HFF-Myc (cell line): ENCODE measurements around the gene ALDH1L2.

Experiments
- DNase-seq: peaks from one replicate; pipeline ENCODE4 v3.0.0-alpha.2; 2011; ENCODE audit warnings: low read depth; ENCODE audit errors: extremely low read depth
- H3K4me3 ChIP-seq: replicated peaks from 2 replicates; pipeline ENCODE4 v1.5.1; 2011; ENCODE audit warnings: low read depth, mild to moderate bottlenecking, control low read depth, low read length
- TF ChIP-seq, protein P1 (sequence below): IDR thresholded peaks from 2 replicates; pipeline ENCODE4 v1.5.1; 2012; ENCODE audit warnings: mild to moderate bottlenecking, low read depth, low read length, control low read depth; ENCODE audit errors: missing control alignments

ALDH1L2 gene

DNA sequence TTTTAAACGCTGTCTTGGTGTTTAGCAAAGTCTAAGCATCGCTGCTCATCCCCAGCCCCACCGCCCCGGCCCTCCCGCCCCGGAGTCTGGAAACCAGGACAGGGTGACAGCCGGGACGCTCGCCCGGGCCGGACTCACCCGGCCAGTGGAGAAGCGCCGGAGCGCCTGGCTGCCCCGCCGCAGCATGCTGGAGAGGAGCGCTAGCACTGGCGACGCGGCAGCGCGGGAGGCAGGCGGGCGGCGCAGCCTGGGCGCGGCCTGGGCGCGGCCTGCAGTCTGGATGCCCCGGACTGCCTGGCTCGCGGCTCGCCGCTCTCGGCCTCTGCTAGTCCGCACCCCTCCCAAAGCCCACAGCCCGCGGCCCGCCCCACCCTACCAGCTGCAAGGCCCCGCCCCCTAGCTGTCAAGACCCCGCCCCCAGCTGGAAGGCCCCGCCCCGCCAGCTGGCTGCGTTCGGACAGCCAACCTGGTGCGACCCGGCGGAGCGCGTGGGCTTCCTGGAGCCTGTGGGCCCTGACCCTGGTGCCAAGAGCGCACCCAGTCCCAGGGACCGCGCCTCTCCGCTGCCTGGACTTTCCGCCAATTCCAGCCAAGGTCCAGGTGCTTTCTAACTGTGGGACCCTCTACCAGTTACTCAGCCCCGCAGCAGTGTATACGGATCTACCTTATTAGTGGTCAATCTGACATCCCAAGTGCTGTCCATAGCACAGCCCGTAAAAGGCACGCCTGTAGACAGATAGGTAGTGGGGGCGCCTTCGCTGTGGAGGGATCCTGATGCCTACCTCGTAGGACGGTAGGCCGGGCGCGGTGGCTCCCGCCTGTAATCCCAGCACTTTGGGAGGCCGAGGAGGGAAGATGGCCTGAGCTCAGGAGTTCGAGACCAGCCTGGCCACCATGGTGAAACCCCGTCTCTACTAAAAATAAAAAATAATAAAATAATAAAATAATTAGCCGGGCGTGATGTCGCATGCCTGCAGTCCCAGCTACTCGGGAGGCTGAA lies at the start of gene ALDH1L2:
Gene ALDH1L2, minus strand, starts transcription at position 208 of the 1,000 bp plus-strand sequence. Its CDS starts 22 bp downstream, at position 186.
- TF ChIP-seq, protein P1, sequence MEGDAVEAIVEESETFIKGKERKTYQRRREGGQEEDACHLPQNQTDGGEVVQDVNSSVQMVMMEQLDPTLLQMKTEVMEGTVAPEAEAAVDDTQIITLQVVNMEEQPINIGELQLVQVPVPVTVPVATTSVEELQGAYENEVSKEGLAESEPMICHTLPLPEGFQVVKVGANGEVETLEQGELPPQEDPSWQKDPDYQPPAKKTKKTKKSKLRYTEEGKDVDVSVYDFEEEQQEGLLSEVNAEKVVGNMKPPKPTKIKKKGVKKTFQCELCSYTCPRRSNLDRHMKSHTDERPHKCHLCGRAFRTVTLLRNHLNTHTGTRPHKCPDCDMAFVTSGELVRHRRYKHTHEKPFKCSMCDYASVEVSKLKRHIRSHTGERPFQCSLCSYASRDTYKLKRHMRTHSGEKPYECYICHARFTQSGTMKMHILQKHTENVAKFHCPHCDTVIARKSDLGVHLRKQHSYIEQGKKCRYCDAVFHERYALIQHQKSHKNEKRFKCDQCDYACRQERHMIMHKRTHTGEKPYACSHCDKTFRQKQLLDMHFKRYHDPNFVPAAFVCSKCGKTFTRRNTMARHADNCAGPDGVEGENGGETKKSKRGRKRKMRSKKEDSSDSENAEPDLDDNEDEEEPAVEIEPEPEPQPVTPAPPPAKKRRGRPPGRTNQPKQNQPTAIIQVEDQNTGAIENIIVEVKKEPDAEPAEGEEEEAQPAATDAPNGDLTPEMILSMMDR = no peak
- H3K4me3 ChIP-seq = peak within 1 kb of the TSS; percentile 86
- peak; percentile 38 for DNase-seq

DNA sequence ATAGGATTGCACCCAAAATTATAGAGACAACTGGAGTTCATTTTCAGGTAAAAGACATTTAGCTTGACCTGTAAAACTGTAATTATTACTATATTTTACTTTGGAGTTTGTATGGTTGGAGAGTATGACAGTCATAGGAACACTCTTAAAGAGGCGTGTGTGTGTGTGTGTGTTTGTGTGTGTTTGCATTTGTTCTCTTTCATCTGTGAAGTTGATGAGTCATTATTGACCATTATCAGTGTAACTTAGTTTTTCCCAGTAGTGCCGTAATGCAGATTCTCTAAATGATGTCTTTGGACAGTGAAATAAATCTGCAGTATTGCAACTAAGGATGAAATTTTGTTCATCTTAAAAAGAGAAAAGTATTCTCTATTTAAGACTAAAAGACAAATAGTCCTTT lies 36.3 kb upstream of the ALDH1L2 start:
- TF ChIP-seq, protein P1 = no peak
- no peak overlapping the region for H3K4me3 ChIP-seq
- no peak for DNase-seq

DNA sequence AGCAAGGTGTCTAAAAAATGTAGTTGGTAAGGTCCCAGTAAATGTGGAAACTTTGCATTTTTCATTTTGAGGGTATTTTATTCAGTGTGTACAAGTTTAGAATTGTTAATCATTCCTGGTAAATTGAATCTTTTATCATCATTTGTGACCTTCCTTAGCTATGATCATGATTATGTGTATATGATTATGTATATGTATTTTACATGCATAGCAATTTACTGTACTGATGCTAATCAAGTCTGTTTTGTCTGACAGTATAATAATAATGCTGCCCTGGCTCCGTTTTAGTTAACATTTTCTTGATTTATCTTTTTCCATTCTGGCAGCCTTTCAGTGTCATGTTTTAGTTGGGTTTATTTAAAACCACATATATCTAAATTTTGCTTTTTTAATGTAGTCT lies 32.7 kb upstream of the ALDH1L2 start:
- TF ChIP-seq, protein P1 = no peak
- DNase-seq = no peak
- no peak overlapping the region for H3K4me3 ChIP-seq

DNA sequence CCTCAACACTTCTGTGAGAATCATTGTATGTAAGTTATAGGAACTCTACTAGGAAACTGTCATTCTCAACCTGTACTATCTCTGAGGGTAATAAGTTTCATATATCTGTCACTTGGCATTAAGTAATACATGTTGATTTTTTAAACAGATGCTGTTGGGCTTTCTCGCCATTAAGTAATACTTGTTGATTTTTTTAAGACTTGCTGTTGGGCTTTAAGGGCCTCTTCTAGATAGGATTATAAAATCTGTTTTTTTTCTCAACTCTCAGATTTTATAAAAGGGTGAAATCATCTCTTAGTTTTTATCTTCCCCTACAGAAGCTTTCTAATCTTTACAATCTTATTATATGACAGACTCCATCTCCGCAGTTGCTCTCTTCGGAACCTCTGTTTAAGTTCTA lies 28.8 kb upstream of the ALDH1L2 start:
- TF ChIP-seq, protein P1 = no peak
- H3K4me3 ChIP-seq = no peak overlapping the region
- no peak for DNase-seq

DNA sequence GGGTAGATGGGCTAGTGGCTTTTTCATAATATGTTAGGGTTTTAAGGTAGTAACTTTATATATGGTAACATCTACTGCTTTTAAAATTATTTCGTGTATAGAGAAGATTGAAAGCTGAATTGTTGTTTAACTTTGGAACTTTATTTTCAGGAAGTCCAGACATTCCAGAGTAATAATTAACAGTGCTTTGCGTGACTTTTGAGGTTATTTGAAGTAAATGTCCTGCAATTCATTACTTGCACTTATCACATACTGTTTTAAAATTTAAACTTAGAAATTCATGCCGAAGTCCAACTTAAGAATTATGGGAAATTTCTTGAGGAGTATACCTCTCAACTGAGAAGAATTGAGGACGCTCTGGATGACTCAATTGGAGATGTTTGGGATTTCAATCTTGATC lies 26.6 kb upstream of the ALDH1L2 start:
- H3K4me3 ChIP-seq = no peak overlapping the region; the same call in 1 of the 2 replicates

DNA sequence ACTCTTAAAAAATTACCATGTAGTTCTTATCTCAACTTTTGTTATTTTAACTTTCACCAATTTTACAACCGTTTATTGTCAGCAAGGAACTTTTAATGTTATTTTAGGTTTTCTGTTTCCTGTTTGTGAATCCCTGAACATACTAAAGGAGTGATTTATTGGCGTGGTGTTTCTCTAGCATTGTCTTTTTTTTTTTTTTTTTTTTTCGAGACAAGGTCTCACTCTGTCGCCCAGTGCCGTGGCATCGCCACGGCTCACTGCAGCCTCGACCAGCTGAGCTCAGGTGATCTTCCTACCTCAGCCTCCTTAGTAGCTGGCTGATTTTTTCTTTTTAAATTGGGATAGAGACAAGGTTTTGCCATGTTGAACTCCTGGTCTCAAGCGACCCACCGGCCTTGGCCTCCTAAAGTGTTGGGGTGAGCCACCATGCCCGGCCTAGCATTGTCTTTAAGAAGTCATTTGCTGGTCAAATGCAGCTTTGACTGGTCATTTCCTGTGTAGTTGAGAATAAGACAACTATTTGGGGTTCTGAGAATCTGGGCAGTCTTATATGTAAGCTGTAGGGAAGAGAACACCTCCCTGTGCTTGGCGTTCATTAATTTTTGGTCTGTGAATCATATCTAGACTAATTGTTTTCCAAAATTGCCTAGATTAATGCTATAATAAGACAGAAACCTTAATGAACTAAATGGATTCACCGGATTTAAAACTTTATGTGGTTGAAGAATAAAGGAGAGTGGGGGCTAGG lies 25.4 kb upstream of the ALDH1L2 start:
- TF ChIP-seq, protein P1 = no peak
- DNase-seq = no peak
- peak overlapping the region; percentile 74 for H3K4me3 ChIP-seq

More for the DNA sequence above, 26.6 kb upstream of the ALDH1L2 start:
- TF ChIP-seq, protein P1 = no peak
- DNase-seq = no peak
